ENCODE results near the gene SUPT20HL1.

The SUPT20HL1 gene

DNA sequence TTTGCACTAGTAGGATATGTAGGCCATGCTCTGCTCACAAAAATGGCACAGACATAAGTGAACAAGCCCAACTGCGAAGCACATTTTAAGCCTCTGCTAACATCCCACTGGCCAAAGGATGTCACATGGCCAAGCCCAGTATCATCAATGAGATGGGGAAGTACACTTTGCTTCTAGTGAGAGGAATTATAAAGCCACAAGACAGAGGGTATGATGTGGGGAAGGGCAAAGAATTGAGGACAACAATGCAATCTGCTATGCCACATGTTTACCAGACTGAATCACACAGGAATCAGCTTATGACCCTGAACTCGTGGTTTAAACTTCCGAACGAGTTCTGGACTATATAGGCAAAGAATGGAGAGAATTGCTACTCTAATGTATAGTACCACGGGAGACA lies 39.1 kb downstream of the SUPT20HL1 start:
- FAIRE-seq: no peak

DNA sequence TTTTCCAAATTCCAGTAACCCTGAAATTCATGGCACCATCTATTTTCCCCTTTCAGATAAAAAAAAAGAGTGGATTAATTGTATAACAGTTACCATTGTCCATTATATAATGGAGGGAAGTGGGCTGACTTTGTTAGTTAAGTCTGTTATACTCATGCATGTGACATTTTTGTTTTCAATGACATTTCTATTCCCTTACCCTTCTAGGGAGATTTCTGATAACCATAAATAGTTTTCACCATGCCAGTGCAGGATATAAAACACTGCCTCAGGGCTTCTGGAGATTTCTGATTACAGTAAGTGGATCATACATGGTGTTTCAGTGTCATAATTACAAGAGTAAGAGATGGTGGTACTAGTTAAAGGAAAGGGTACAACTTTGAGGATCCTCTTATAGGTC lies 45.5 kb downstream of the SUPT20HL1 start:
- no peak for FAIRE-seq
